Skeletal muscle tissue (tissue), 4 donors: ENCODE data around the gene RCOR3. TPM values are rescaled to one million over a fixed set of nuclear protein-coding genes. Genes with fewer than 3 reads are reported as not detected.
"Not testable (repeated sequence)": the region's sequence is repeated elsewhere in the genome, so short reads cannot be mapped to it uniquely, and the experiment has no call there.

Experiments
- H3K27ac ChIP-seq: one replicate; pipeline ENCODE4 v1.7.0; 2013; ENCODE audit warnings: mild to moderate bottlenecking, low read depth, low read length, inconsistent platforms
- H3K27me3 ChIP-seq, 3 donors: one replicate each; pipeline ENCODE4 v1.7.0; 2013; ENCODE audit warnings: low read length in 3 of 3; ENCODE audit not compliant: control insufficient read depth in 3 of 3, insufficient read depth in 3 of 3
- H3K36me3 ChIP-seq, 3 donors: one replicate each; pipeline ENCODE4 v1.7.0; 2013; ENCODE audit warnings: low read length in 3 of 3; ENCODE audit not compliant: control insufficient read depth in 3 of 3, insufficient read depth in 3 of 3
- H3K4me1 ChIP-seq, 3 donors: one replicate each; pipeline ENCODE4 v1.7.0; 2013; ENCODE audit warnings: low read length in 3 of 3, mild to moderate bottlenecking in 3 of 3; ENCODE audit not compliant: control insufficient read depth in 3 of 3, insufficient read depth in 3 of 3
- H3K4me3 ChIP-seq, 3 donors: one replicate each; pipeline ENCODE4 v1.7.0; 2013; ENCODE audit warnings: low read length in 3 of 3
- H3K9ac ChIP-seq, 3 donors: one replicate each; pipeline ENCODE4 v1.7.0; 2013; ENCODE audit warnings: low read length in 3 of 3, mild to moderate bottlenecking in 3 of 3, moderate library complexity in 2 of 3, low read depth in 1 of 3
- H3K9me3 ChIP-seq, 3 donors: one replicate each; pipeline ENCODE4 v1.7.0; 2013; ENCODE audit warnings: low read length in 3 of 3; ENCODE audit not compliant: control insufficient read depth in 3 of 3
- total RNA-seq: library from RNA; depleted of rRNA; stranded (reverse); fragments of >200 nt; gene quantifications from one replicate; pipeline ENCODE4 v1.2.3, GENCODE V29; 2014
- donor health status: Osteomylitis.

RCOR3 gene
- 38.6 TPM for total RNA-seq

GRCh38 chr1:211258756-211259637 is at the start of gene RCOR3:
Gene RCOR3 (plus strand): TSS chr1:211259366. CDS start chr1:211259561, 195 bp downstream.
- Histone ChIP-seq H3K4me3 (peak within 1 kb of the TSS; percentile 88 to 96 (median 94)), H3K9me3 (no peaks in the 10 kb centered on the region), H3K27ac (peak within 1 kb of the TSS; percentile 95), H3K9ac (peak within 1 kb of the TSS; percentile 89 to 99 (median 99)), H3K4me1 (peaks cover 14 to 17% (median 17%) of the 10 kb centered on the region in 3 donors), H3K36me3 (peaks cover 0 to 6% (median 2%) of the 10 kb centered on the region in 3 donors), H3K27me3 (no peaks in the 10 kb centered on the region)

- Histone ChIP-seq H3K4me3 (no peak overlapping the region), H3K27me3 (no peaks in the 10 kb centered on the region), H3K4me1 (no peaks in the 10 kb centered on the region), H3K27ac (no peak overlapping the region), H3K9ac (no peak overlapping the region), H3K9me3 (no peaks in the 10 kb centered on the region), H3K36me3 (no peaks in the 10 kb centered on the region)
Measured at GRCh38 chr1:211210052-211210451, 49.1 kb upstream of the RCOR3 start.

- H3K27me3 ChIP-seq, result no peaks in the 10 kb centered on the region
- no peak overlapping the region for H3K9ac ChIP-seq
- no peak overlapping the region for H3K27ac ChIP-seq
- H3K4me1 ChIP-seq, result no peaks in the 10 kb centered on the region
- H3K4me3 ChIP-seq, result no peak overlapping the region
- no peaks in the 10 kb centered on the region for H3K36me3 ChIP-seq
- no peaks in the 10 kb centered on the region for H3K9me3 ChIP-seq
Measured at GRCh38 chr1:211210965-211211364, 48.2 kb upstream of the RCOR3 start.

GRCh38 chr1:211213702-211214101 is 45.5 kb upstream of the RCOR3 start:
- Histone ChIP-seq H3K9ac (no peak overlapping the region), H3K9me3 (no peaks in the 10 kb centered on the region), H3K27ac (no peak overlapping the region), H3K27me3 (no peaks in the 10 kb centered on the region), H3K4me1 (no peaks in the 10 kb centered on the region), H3K4me3 (no peak overlapping the region), H3K36me3 (no peaks in the 10 kb centered on the region)

GRCh38 chr1:211215577-211215976 is 43.6 kb upstream of the RCOR3 start:
- Histone ChIP-seq H3K36me3 (no peaks in the 10 kb centered on the region), H3K9me3 (no peaks in the 10 kb centered on the region), H3K4me3 (no peak overlapping the region), H3K9ac (no peak overlapping the region), H3K27ac (no peak overlapping the region), H3K4me1 (no peaks in the 10 kb centered on the region), H3K27me3 (no peaks in the 10 kb centered on the region)

GRCh38 chr1:211217392-211217791 is 41.8 kb upstream of the RCOR3 start:
- H3K4me1 ChIP-seq, result no peaks in the 10 kb centered on the region
- H3K9ac ChIP-seq, result no peak overlapping the region
- no peaks in the 10 kb centered on the region for H3K27me3 ChIP-seq
- no peak overlapping the region for H3K4me3 ChIP-seq
- no peaks in the 10 kb centered on the region for H3K9me3 ChIP-seq
- no peak overlapping the region for H3K27ac ChIP-seq
- H3K36me3 ChIP-seq, result no peaks in the 10 kb centered on the region

- H3K27me3 ChIP-seq, H3K4me3 ChIP-seq, H3K4me1 ChIP-seq, H3K27ac ChIP-seq, H3K9me3 ChIP-seq, H3K9ac ChIP-seq, H3K36me3 ChIP-seq: not testable (repeated sequence)
Measured at GRCh38 chr1:211222469-211223234, 36.5 kb upstream of the RCOR3 start.

- H3K36me3 ChIP-seq, H3K9ac ChIP-seq, H3K4me1 ChIP-seq, H3K27me3 ChIP-seq, H3K9me3 ChIP-seq, H3K4me3 ChIP-seq, H3K27ac ChIP-seq: not testable (repeated sequence)
Measured at GRCh38 chr1:211228573-211229364, 30.4 kb upstream of the RCOR3 start.

- H3K36me3 ChIP-seq, result no peaks in the 10 kb centered on the region
- no peak overlapping the region for H3K27ac ChIP-seq
- H3K27me3 ChIP-seq, result no peaks in the 10 kb centered on the region
- no peaks in the 10 kb centered on the region for H3K4me1 ChIP-seq
- H3K9me3 ChIP-seq, result no peaks in the 10 kb centered on the region
- H3K4me3 ChIP-seq, result no peak overlapping the region
- H3K9ac ChIP-seq, result no peak overlapping the region
Measured at GRCh38 chr1:211229365-211229759, 29.8 kb upstream of the RCOR3 start.
